OCI-LY7 (cell line): ENCODE results near the gene OR7G1.

ENCODE experiments used
- EZH2phosphoT487 ChIP-seq: fragments of 200-600 bp; sonication (generic); IDR thresholded peaks from 2 replicates; pipeline ENCODE4 v1.6.1; 2018; ENCODE audit warnings: low read depth, borderline replicate concordance, mild to moderate bottlenecking, mixed run types, antibody characterized with exemption, low read length, moderate library complexity, mixed read lengths
- TF ChIP-seq, protein P1 (sequence below): fragments of 200-600 bp; sonication (generic); conservative IDR thresholded peaks from 2 replicates; pipeline ENCODE4 v1.5.1; 2014; ENCODE audit warnings: mild to moderate bottlenecking, antibody characterized with exemption, low read length, moderate library complexity, mixed read lengths

DNA sequence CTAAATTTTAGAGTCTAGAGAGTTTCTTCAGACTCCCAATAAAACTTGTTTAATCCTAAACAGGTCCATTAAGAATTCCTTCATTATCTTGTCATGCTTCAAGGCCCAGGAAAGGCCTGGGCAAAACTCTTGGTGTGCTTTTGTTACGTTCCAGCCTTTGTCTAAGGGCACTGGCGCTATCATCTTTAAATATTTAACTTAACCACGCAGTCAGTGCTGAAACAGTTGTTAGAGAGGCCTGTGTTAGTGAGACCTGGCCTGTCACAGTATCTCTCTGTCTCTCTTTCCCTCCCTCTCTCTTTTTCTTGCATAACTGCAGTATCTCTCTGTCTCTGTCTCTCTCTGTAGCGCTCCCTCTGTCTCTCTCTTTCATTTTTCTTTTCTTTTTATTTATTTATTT is 36.9 kb downstream of the OR7G1 start:
- TF ChIP-seq, protein P1, sequence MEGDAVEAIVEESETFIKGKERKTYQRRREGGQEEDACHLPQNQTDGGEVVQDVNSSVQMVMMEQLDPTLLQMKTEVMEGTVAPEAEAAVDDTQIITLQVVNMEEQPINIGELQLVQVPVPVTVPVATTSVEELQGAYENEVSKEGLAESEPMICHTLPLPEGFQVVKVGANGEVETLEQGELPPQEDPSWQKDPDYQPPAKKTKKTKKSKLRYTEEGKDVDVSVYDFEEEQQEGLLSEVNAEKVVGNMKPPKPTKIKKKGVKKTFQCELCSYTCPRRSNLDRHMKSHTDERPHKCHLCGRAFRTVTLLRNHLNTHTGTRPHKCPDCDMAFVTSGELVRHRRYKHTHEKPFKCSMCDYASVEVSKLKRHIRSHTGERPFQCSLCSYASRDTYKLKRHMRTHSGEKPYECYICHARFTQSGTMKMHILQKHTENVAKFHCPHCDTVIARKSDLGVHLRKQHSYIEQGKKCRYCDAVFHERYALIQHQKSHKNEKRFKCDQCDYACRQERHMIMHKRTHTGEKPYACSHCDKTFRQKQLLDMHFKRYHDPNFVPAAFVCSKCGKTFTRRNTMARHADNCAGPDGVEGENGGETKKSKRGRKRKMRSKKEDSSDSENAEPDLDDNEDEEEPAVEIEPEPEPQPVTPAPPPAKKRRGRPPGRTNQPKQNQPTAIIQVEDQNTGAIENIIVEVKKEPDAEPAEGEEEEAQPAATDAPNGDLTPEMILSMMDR = no peak
- TF ChIP-seq EZH2phosphoT487 = no peak
